Stimulated activated CD8-positive, alpha-beta memory T cell treated with anti-CD3 and anti-CD28 coated beads, Interleukin-12 subunit alpha, Interleukin-12 subunit beta, amount 100 ng/mL, for 24 hours (primary cell): ENCODE measurements around the gene CCDC107.

Source experiments
- DNase-seq: peaks from one replicate; pipeline ENCODE4 v3.0.0-alpha.2; 2020; ENCODE audit errors: extremely low read depth

The CCDC107 gene

GRCh38 chr9:35683323-35683722 lies 25.2 kb downstream of the CCDC107 start:
- DNase-seq = no peak

- no peak for DNase-seq
These were observed 26.8 kb downstream of the CCDC107 start for GRCh38 chr9:35684921-35685320.

DNA sequence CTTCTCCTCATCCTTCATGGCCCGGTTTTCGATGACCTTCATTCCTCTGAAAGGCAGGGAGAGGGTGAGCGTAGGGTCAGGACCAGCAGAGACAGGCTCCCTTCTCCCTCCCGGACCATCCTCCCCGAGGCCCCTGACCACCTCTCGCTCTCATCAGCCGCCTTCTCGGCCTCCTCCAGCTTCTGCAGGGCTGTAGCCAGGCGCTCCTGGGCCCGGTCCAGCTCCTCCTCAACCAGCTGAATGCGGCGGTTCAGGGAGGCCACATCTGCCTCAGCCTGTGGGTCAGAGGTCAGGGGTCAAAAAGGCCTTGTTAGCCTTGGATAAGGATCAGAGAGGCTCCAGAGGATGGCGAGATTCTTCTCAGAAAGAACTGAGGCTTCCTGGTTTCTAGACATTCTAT lies 27.4 kb downstream of the CCDC107 start:
- DNase-seq = no peak

GRCh38 chr9:35686222-35687203 lies 28.4 kb downstream of the CCDC107 start:
- DNase-seq = no peak

GRCh38 chr9:35687306-35687705 lies 29.2 kb downstream of the CCDC107 start:
- DNase-seq = no peak

GRCh38 chr9:35687972-35688557 lies 30.0 kb downstream of the CCDC107 start:
- DNase-seq = no peak

GRCh38 chr9:35688558-35689541 lies 30.8 kb downstream of the CCDC107 start:
- no peak for DNase-seq

DNA sequence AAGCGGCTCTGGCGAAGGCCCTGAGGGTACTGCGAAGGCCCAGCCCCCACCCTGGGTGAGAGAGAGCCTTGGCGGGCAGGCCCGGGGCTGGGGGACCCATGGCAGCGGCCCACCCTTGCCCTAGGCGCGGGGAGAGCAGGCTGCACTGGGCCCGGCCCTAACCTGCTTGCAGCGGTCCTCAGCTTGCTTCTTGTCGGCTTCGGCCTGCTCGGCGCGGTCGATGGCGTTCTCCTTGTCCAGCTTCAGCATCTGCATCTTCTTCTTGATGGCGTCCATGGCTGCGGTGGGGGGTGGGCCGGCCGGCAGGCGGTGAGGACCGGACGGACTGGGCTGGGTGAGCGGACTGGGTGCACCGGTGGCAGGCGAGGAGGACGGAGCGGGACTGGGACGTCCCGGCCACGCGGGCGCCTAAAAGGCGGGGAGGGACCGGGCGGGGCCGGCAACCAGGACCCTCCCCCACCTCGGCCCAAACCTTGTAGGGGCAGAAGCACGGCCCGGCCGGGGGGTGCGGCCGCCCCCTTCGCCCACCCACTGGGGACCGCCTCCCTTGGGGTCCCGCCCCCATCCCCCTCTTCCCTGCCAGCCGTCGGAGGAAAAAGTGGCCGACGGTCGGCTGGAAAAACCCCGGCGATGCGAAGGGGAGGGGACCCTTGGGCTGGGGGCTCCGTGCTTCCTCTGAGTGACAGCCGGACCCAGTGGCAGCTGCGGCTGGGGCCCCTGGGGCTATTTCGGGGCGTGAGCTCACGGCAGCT lies 31.6 kb downstream of the CCDC107 start, which contains the start of gene TPM2:
Gene TPM2 (minus strand): TSS at position 384 of the 752 bp plus-strand sequence. CDS start 108 bp downstream, at position 276.
- DNase-seq = no peak

GRCh38 chr9:35690294-35690613 lies 32.2 kb downstream of the CCDC107 start:
- no peak for DNase-seq

- no peak for DNase-seq
These were observed 32.7 kb downstream of the CCDC107 start for GRCh38 chr9:35690614-35691333.

DNA sequence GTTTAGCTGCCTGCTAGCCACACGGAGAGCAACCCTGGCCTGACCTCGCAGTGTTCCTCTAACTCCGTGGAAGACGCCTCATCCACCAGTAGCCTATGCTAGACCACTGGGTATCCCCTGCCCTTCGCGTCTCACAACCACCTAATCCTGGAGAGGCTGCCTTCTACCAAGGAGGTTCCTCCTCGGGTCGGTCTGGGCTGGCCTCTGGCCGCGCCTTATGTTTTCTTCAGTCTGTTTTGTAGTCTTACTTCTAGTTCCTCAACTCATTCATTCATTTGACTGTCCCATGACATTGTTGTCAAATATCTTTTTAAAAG lies 33.2 kb downstream of the CCDC107 start:
- DNase-seq = no peak

GRCh38 chr9:35691757-35692301 lies 33.7 kb downstream of the CCDC107 start:
- DNase-seq = no peak

GRCh38 chr9:35695943-35696401 lies 37.9 kb downstream of the CCDC107 start:
- DNase-seq = no peak

DNA sequence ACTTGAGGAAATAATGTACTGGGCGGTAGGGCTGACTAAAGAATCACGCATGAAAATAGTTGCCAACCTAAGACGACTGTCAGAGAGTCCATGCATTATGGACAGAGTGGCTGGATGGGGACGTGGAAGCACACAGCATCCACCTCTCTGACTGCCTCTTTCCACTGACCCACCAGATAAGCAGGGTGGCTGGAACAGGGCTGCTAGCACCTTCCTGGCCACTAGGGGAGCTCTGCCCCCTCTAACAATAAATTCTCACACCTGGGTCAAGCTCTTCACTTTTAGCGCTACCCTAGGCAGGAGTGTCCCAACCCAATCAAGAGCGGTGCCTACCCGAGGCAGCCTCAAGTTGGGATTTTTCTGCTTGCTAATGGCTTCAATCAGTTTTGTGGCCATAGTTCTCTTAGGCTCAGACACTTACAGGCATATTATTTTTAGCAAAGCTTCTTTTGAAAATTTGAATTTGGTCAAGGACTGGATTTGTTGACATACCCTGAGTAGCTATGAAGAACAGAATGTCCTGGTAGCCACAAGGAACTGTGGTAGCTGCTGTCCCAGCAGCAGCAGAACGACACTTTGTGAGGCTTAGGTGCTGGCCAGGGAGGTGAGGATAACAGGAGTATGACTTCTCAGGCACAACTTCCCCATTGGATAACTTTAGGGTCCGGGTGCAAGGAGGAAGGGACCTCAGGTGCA lies 38.6 kb downstream of the CCDC107 start:
- DNase-seq = no peak

- DNase-seq = no peak
These were observed 39.4 kb downstream of the CCDC107 start for GRCh38 chr9:35697486-35697885.

GRCh38 chr9:35698231-35698630 lies 40.1 kb downstream of the CCDC107 start:
- DNase-seq = no peak

GRCh38 chr9:35700031-35700430 lies 41.9 kb downstream of the CCDC107 start:
- DNase-seq = no peak

DNA sequence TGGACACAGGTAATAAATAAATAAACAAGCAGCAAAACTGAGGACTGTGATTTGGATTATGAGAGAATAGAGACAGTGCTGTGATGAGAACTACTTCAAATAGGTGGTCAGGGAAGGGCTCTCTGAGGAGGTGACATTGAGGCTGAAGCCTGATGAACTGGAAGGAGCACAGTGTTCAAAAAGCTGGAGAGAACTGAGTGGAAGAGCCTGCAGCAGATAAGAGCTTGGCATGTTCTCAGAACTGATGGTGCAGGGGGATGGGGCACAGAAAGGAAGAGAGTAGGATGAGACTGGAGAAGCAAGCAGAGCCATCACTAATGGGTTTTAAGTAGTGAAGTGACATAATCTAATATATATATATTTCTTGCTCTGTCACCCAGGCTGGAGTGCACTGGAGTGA lies 42.9 kb downstream of the CCDC107 start:
- DNase-seq = no peak

DNA sequence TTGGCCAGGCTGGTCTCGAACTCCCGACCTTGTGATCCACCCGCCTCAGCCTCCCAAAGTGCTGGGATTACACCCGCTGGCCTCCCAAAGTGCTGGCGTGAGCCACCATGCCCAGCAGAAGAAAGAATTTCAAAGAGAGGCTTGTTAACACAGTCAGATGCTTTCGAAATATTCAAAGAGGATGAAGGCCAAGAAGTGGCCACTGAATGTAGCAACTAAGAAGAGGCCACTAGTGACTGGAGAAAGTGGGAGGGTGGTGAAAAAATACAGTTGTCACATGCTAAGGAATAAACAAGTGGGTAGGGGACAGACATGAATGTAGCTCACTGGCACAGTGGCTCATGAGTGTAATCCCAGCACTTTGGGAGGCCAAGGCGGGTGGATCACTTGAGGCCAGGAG lies 44.6 kb downstream of the CCDC107 start:
- no peak for DNase-seq
